SK-N-SH (cell line): ENCODE measurements around the gene CCDC141. TPM values are rescaled to one million over a fixed set of nuclear protein-coding genes. Genes with fewer than 3 reads are reported as not detected.

Experiments used
- CTCF ChIA-PET: fragments of 300-600, 350-600 bp; formaldehyde crosslinking; extraction: SDS; loops from one replicate; lab custom pipeline; 2021; lab: Yijun Ruan, JAX
- POLR2A ChIA-PET: fragments of 350-600 bp; sonication (Branson Sonifier 250); formaldehyde crosslinking; extraction: SDS; loops from one replicate; lab custom pipeline; 2020; ENCODE audit warnings: antibody characterized with exemption, inconsistent platforms; lab: Yijun Ruan, JAX
- DNase-seq: peaks from one replicate; pipeline ENCODE4 v3.0.0; 2012
- H2AFZ ChIP-seq: fragments of 200-600 bp; sonication (generic); 2 replicates; pipeline ENCODE4 v1.8.1; 2016; ENCODE audit warnings: antibody characterized with exemption, mild to moderate bottlenecking, low read depth
- H3F3A ChIP-seq: fragments of 200-600 bp; sonication (generic); replicated peaks from 2 replicates; pipeline ENCODE3; 2016; ENCODE audit warnings: antibody characterized with exemption, mild to moderate bottlenecking; ENCODE audit not compliant: insufficient read depth
- H3K27ac ChIP-seq, 2 experiments: fragments of 200-500 bp in 1 of 2; fragments of 200-600 bp in 1 of 2; sonication (Bioruptor generic) in 1 of 2; sonication (generic), shearing (Covaris generic) in 1 of 2; 2 replicates each; pipeline versions ENCODE4 v1.5.1 to v1.6.1; 2014 to 2016; ENCODE audit warnings: low read depth in 2 of 2, inconsistent platforms in 1 of 2, low read length in 1 of 2, mild to moderate bottlenecking in 1 of 2, mixed read lengths in 1 of 2
- H3K27me3 ChIP-seq: fragments of 200-600 bp; sonication (generic), shearing (Covaris generic); 2 replicates; pipeline ENCODE4 v1.6.1; 2016; ENCODE audit warnings: mixed run types; ENCODE audit not compliant: insufficient read depth
- H3K36me3 ChIP-seq, 2 experiments: fragments of 200-500 bp in 1 of 2; fragments of 200-600 bp in 1 of 2; sonication (Bioruptor generic) in 1 of 2; sonication (generic) in 1 of 2; replicated peaks in 1 of 2; 2 replicates each; pipeline versions ENCODE3 to v1.5.1; 2014 to 2016; ENCODE audit warnings: low read length in 1 of 2, mild to moderate bottlenecking in 1 of 2; ENCODE audit not compliant: insufficient read depth in 2 of 2, control insufficient read depth in 1 of 2
- H3K4me1 ChIP-seq, 2 experiments: fragments of 200-500 bp in 1 of 2; fragments of 200-600 bp in 1 of 2; sonication (Bioruptor generic) in 1 of 2; sonication (generic), shearing (Covaris generic) in 1 of 2; 2 replicates each; pipeline versions ENCODE4 v1.5.1 to v1.6.1; 2014 to 2016; ENCODE audit warnings: low read depth in 1 of 2, low read length in 1 of 2, mixed run types in 1 of 2; ENCODE audit not compliant: insufficient read depth in 2 of 2, control insufficient read depth in 1 of 2
- H3K4me2 ChIP-seq: fragments of 200-600 bp; sonication (generic), shearing (Covaris generic); 2 replicates; pipeline ENCODE4 v1.6.1; 2017; ENCODE audit warnings: mixed run types
- H3K4me3 ChIP-seq, 2 experiments: fragments of 200-500 bp in 1 of 2; fragments of 200-600 bp in 1 of 2; sonication (Bioruptor generic) in 1 of 2; sonication (generic), shearing (Covaris generic) in 1 of 2; 2 replicates each; pipeline versions ENCODE4 v1.5.1 to v1.8.1; 2014 to 2016; ENCODE audit warnings: low read depth in 2 of 2, inconsistent platforms in 1 of 2, low read length in 1 of 2, mild to moderate bottlenecking in 1 of 2, mixed read lengths in 1 of 2, moderate library complexity in 1 of 2
- H3K79me2 ChIP-seq: fragments of 200-600 bp; sonication (generic); 2 replicates; pipeline ENCODE4 v1.8.1; 2017; ENCODE audit warnings: mild to moderate bottlenecking; ENCODE audit not compliant: insufficient read depth
- H3K9ac ChIP-seq: fragments of 200-600 bp; sonication (generic); 2 replicates; pipeline ENCODE4 v1.6.1; 2017; ENCODE audit warnings: mixed run types
- H3K9me2 ChIP-seq: fragments of 200-600 bp; sonication (generic); 2 replicates; pipeline ENCODE4 v1.6.1; 2017; ENCODE audit warnings: mixed run types
- H3K9me3 ChIP-seq: fragments of 200-600 bp; sonication (generic); 2 replicates; pipeline ENCODE4 v1.6.1; 2017; ENCODE audit warnings: mixed run types, mild to moderate bottlenecking, moderate library complexity
- H4K20me1 ChIP-seq: fragments of 200-600 bp; sonication (generic); 2 replicates; pipeline ENCODE4 v1.6.1; 2017; ENCODE audit warnings: mild to moderate bottlenecking, mixed run types; ENCODE audit not compliant: insufficient read depth
- ELF1 ChIP-seq: IDR thresholded peaks from 2 replicates; pipeline ENCODE4 v1.4.0; 2012
- EP300 ChIP-seq, 2 experiments: IDR thresholded peaks; 2 replicates each; pipeline versions ENCODE4 v1.4.0 to v1.6.1; 2012; ENCODE audit warnings: borderline replicate concordance in 1 of 2, low read depth in 1 of 2, low read length in 1 of 2
- EZH2phosphoT487 ChIP-seq: fragments of 200-600 bp; sonication (generic); IDR thresholded peaks from 2 replicates; pipeline ENCODE4 v1.6.1; 2017; ENCODE audit warnings: low read depth, mixed run types, mild to moderate bottlenecking, antibody characterized with exemption, moderate library complexity, borderline replicate concordance
- FOSL2 ChIP-seq: IDR thresholded peaks from 2 replicates; pipeline ENCODE4 v1.4.0; 2012; ENCODE audit warnings: low read depth, mild to moderate bottlenecking, moderate library complexity, borderline replicate concordance
- FOXJ3 ChIP-seq: sonication (generic); formaldehyde crosslinking; IDR thresholded peaks from 2 replicates; pipeline ENCODE4 v1.5.1; 2020; ENCODE audit warnings: mild to moderate bottlenecking, missing genetic modification reagents
- GATA2 ChIP-seq: sonication (generic); formaldehyde crosslinking; IDR thresholded peaks from 2 replicates; pipeline ENCODE4 v1.5.0; 2020; ENCODE audit warnings: mild to moderate bottlenecking, missing genetic modification reagents
- IRF3 ChIP-seq: fragments of 150-350 bp; IDR thresholded peaks from 2 replicates; pipeline ENCODE4 v1.6.1; 2016; ENCODE audit warnings: mild to moderate bottlenecking, low read depth, low read length
- JUND ChIP-seq: IDR thresholded peaks from 2 replicates; pipeline ENCODE4 v1.4.0; 2012
- MAX ChIP-seq: IDR thresholded peaks from 2 replicates; pipeline ENCODE4 v1.4.0; 2012; ENCODE audit warnings: low read depth
- MEF2A ChIP-seq: IDR thresholded peaks from 2 replicates; pipeline ENCODE4 v1.4.0; 2012; ENCODE audit warnings: low read depth, borderline replicate concordance
- NFIC ChIP-seq: IDR thresholded peaks from 2 replicates; pipeline ENCODE4 v1.4.0; 2012; ENCODE audit warnings: borderline replicate concordance
- PBX3 ChIP-seq: IDR thresholded peaks from 2 replicates; pipeline ENCODE4; 2012
- RAD21 ChIP-seq: IDR thresholded peaks from 2 replicates; pipeline ENCODE4 v1.6.1; 2012; ENCODE audit warnings: mild to moderate bottlenecking, low read length
- REST ChIP-seq: IDR thresholded peaks from 2 replicates; pipeline ENCODE4 v1.6.1; 2012; ENCODE audit warnings: mild to moderate bottlenecking, low read depth, low read length, moderate library complexity
- RFX5 ChIP-seq: IDR thresholded peaks from 2 replicates; pipeline ENCODE4 v1.6.1; 2012; ENCODE audit warnings: mild to moderate bottlenecking, improper control_type of control experiment, low read length
- RXRA ChIP-seq: IDR thresholded peaks from 2 replicates; pipeline ENCODE4 v1.4.0; 2012; ENCODE audit warnings: low read depth, mild to moderate bottlenecking, borderline replicate concordance
- SIN3A ChIP-seq: IDR thresholded peaks from 2 replicates; pipeline ENCODE4 v1.6.1; 2012; ENCODE audit warnings: low read depth, mild to moderate bottlenecking, low read length, moderate library complexity, borderline replicate concordance
- SMC3 ChIP-seq: IDR thresholded peaks from 2 replicates; pipeline ENCODE4 v1.6.1; 2012; ENCODE audit warnings: low read depth, low read length, improper control_type of control experiment
- TCF12 ChIP-seq: IDR thresholded peaks from 2 replicates; pipeline ENCODE4 v1.4.0; 2012
- USF1 ChIP-seq: IDR thresholded peaks from 2 replicates; pipeline ENCODE4 v1.4.0; 2012; ENCODE audit warnings: low read depth, borderline replicate concordance
- YY1 ChIP-seq: IDR thresholded peaks from 2 replicates; pipeline ENCODE4 v1.4.0; 2012; ENCODE audit warnings: low read depth, mild to moderate bottlenecking
- WGBS: methylation state at CpG from one replicate; pipeline ENCODE4 v1.1.6; 2017; ENCODE audit warnings: low lambda C conversion rate; 5-methylcytosine and 5-hydroxymethylcytosine counted together
- polyA plus RNA-seq, 3 experiments: library from polyadenylated mRNA; depleted of rRNA; stranded (reverse); fragments of >200 nt; gene quantifications; 2 replicates each; pipeline ENCODE4 v1.2.3, GENCODE V29; 2012

Gene CCDC141
- polyA plus RNA-seq, 1 of the 3 experiments (the other 2 are of a cell fraction) = 0.02 TPM

- no peak for TF ChIP-seq RFX5
- peak; percentile 87 for TF ChIP-seq NFIC
- no peak for TF ChIP-seq SIN3A
- TF ChIP-seq SMC3 = no peak
- TF ChIP-seq FOSL2 = peak; percentile 79
- peak; percentile 61 for TF ChIP-seq TCF12
- TF ChIP-seq MAX = peak; percentile 43; the same call in 1 of the 2 replicates
- no peak for TF ChIP-seq USF1
- peak in 1 of 2 experiments; percentile 55; a peak in 1 of 4 replicates for TF ChIP-seq EP300 (IDR thresholded peaks at IDR 0.05; ENCODE audit: borderline replicate concordance in 1 of 2, low read depth in 1 of 2, low read length in 1 of 2)
- no peak for TF ChIP-seq IRF3
- no peak for TF ChIP-seq EZH2phosphoT487
- TF ChIP-seq GATA2 (CRISPR knock-in tag) = no peak
- TF ChIP-seq FOXJ3 (CRISPR knock-in tag) = no peak
- peak; percentile 87; the same call in 1 of the 2 replicates for TF ChIP-seq RXRA
- TF ChIP-seq ELF1 = no peak
- no peak for TF ChIP-seq RAD21
Observed at GRCh38 chr2:178865146-178865936, 184.6 kb downstream of the CCDC141 start (continued).

GRCh38 chr2:178863856-178864620, 185.9 kb downstream of the CCDC141 start:
- WGBS = 49% methylated on average over 17 of the region's 17 CpGs
- Histone ChIP-seq H3K27me3 (no peaks in the 10 kb centered on the region), H3K9me2 (no peaks in the 10 kb centered on the region), H3K9ac (peak overlapping the region; percentile 54; the same call in 1 of the 2 replicates), H3K9me3 (no peaks in the 10 kb centered on the region), H3K4me1 (peaks cover 11 to 24% of the 10 kb centered on the region in 2 experiments), H3K4me2 (peak overlapping the region; percentile 62), H3F3A (peaks cover 16% of the 10 kb centered on the region), H2AFZ (peak overlapping the region; percentile 91; the same call in 1 of the 2 replicates), H4K20me1 (no peaks in the 10 kb centered on the region), H3K79me2 (no peaks in the 10 kb centered on the region), H3K36me3 (no peaks in the 10 kb centered on the region), H3K4me3 (peak overlapping the region in 1 of 2 experiments; percentile 29; a peak in 1 of 4 replicates), H3K27ac (peak overlapping the region; percentile 69 to 80; a peak in 3 of 4 replicates)
- CTCF ChIA-PET = interaction anchor here (1.9 kb wide), 1 partner anchor 28 kb away, joined by 5 read pairs; no protein-coding TSS in a partner anchor
- POLR2A ChIA-PET = no interaction called here
- no peak for DNase-seq
- TF ChIP-seq PBX3 (peak; percentile 75), TCF12 (peak; percentile 82), FOXJ3 (CRISPR knock-in tag) (no peak), MEF2A (peak; percentile 97), FOSL2 (peak; percentile 41; the same call in 1 of the 2 replicates), JUND (peak; percentile 45; the same call in 1 of the 2 replicates), REST (no peak), YY1 (no peak), IRF3 (no peak), NFIC (peak; percentile 49)
